PC-9 (cell line): ENCODE data around the gene ITPKB. TPM values are rescaled to one million over a fixed set of nuclear protein-coding genes. Genes with fewer than 3 reads are reported as not detected.

Experiments
- BruUV-seq: library from RNA; stranded (reverse); fragments of 400-500 nt; replicated peaks from 2 replicates; lab custom pipeline; 2021; lab: Mats Ljungman, UMichigan
- CTCF ChIA-PET: fragments of 300-600 bp; sonication (Branson Sonifier 250); formaldehyde crosslinking; loops from one replicate; lab custom pipeline; 2022; ENCODE audit warnings: antibody characterized with exemption; lab: Charles Lee
- POLR2A ChIA-PET: fragments of 300-600 bp; sonication (Branson Sonifier 250); formaldehyde crosslinking; loops from one replicate; lab custom pipeline; 2022; ENCODE audit warnings: antibody characterized with exemption; ENCODE audit not compliant: unreplicated experiment; lab: Charles Lee
- DNase-seq, 2 experiments: peaks; one replicate each; pipeline versions ENCODE4 v3.0.0 to v3.0.0-alpha.2; 2015 to 2022; ENCODE audit warnings: mixed read lengths in 1 of 2
- H2AFZ ChIP-seq: fragments of 200-600 bp; sonication (generic); 2 replicates; pipeline ENCODE4 v1.8.1; 2017; ENCODE audit warnings: antibody characterized with exemption
- H3F3A ChIP-seq: fragments of 200-600 bp; sonication (generic); 2 replicates; pipeline ENCODE4 v1.8.1; 2017; ENCODE audit warnings: antibody characterized with exemption, mild to moderate bottlenecking, low read depth; ENCODE audit not compliant: insufficient read depth
- H3K27ac ChIP-seq: fragments of 200-600 bp; sonication (generic); 2 replicates; pipeline ENCODE4 v1.6.1; 2016; ENCODE audit warnings: mixed run types
- H3K27me3 ChIP-seq: fragments of 200-600 bp; sonication (generic); 2 replicates; pipeline ENCODE4 v1.6.1; 2016; ENCODE audit warnings: low read depth, mixed run types; ENCODE audit not compliant: insufficient read depth
- H3K36me3 ChIP-seq: fragments of 200-600 bp; sonication (generic); 2 replicates; pipeline ENCODE4 v1.6.1; 2016; ENCODE audit warnings: low read depth, mixed run types
- H3K4me1 ChIP-seq: fragments of 200-600 bp; sonication (generic); replicated peaks from 2 replicates; pipeline ENCODE4 v1.6.1; 2016; ENCODE audit warnings: mixed run types; ENCODE audit not compliant: insufficient read depth
- H3K4me2 ChIP-seq: fragments of 200-600 bp; sonication (generic); 2 replicates; pipeline ENCODE4 v1.6.1; 2017; ENCODE audit warnings: mixed run types
- H3K4me3 ChIP-seq: fragments of 200-600 bp; sonication (generic); 2 replicates; pipeline ENCODE4 v1.6.1; 2016; ENCODE audit warnings: mixed run types
- H3K79me2 ChIP-seq: fragments of 200-600 bp; sonication (generic); 2 replicates; pipeline ENCODE4 v1.6.1; 2017; ENCODE audit warnings: low read depth, mixed run types
- H3K9me2 ChIP-seq: fragments of 200-600 bp; sonication (generic); 2 replicates; pipeline ENCODE4 v1.8.1; 2017; ENCODE audit warnings: mild to moderate bottlenecking; ENCODE audit not compliant: insufficient read depth
- H3K9me3 ChIP-seq: fragments of 200-600 bp; sonication (generic); 2 replicates; pipeline ENCODE4 v1.8.1; 2016; ENCODE audit warnings: low read depth; ENCODE audit not compliant: insufficient read depth
- H4K20me1 ChIP-seq: fragments of 200-600 bp; sonication (generic); 2 replicates; pipeline ENCODE4 v1.8.1; 2017; ENCODE audit not compliant: insufficient read depth
- CTCF ChIP-seq: fragments of 200-600 bp; sonication (generic); conservative IDR thresholded peaks from 2 replicates; pipeline ENCODE4 v1.6.1; 2017; ENCODE audit warnings: mixed run types, antibody characterized with exemption, mild to moderate bottlenecking, moderate library complexity
- EZH2 ChIP-seq: fragments of 200-600 bp; sonication (generic); IDR thresholded peaks from 2 replicates; pipeline ENCODE4 v1.8.0; 2017; ENCODE audit warnings: antibody characterized with exemption, low read depth
- intact Hi-C: fragments of 100-400 bp; cut with micrococcal nuclease; formaldehyde crosslinking; loops from one replicate; pipeline ENCODE4 v1.10.0; 2022; ENCODE audit not compliant: unreplicated experiment
- total RNA-seq: library from RNA; stranded (reverse); gene quantifications from 2 replicates; pipeline ENCODE4 v1.2.3, GENCODE V29; 2021

ITPKB gene
- total RNA-seq, 1 experiment from 2014 or later: 13.4 TPM

- ChIA-PET CTCF (no interaction called here), POLR2A (no interaction called here)
- no peak overlapping the region for H3K4me3 ChIP-seq
- no peaks in the 10 kb centered on the region for H3K79me2 ChIP-seq
- DNase-seq: no peak
- H4K20me1 ChIP-seq: 0 out of 2 replicates have a peak, but pooled peaks cover 3% of the 10 kb centered on the region
- no peaks in the 10 kb centered on the region for H3K4me1 ChIP-seq
- H2AFZ ChIP-seq: no peak overlapping the region
- BruUV-seq: no TSS peak
- H3K36me3 ChIP-seq: no peaks in the 10 kb centered on the region
- no peaks in the 10 kb centered on the region for H3F3A ChIP-seq
- intact Hi-C loops: no loop called here
- H3K4me2 ChIP-seq: no peak overlapping the region
- H3K27ac ChIP-seq: no peak overlapping the region
- no peak for TF ChIP-seq EZH2
- TF ChIP-seq CTCF: no peak
- H3K9me2 ChIP-seq: no peaks in the 10 kb centered on the region
- H3K9me3 ChIP-seq: no peaks in the 10 kb centered on the region
- peaks cover 69% of the 10 kb centered on the region for H3K27me3 ChIP-seq
Observed at GRCh38 chr1:226593541-226593940, 145.5 kb downstream of the ITPKB start.

GRCh38 chr1:226590614-226591013 lies 148.5 kb downstream of the ITPKB start:
- TF ChIP-seq CTCF: no peak
- no peak for TF ChIP-seq EZH2
- POLR2A ChIA-PET: no interaction called here
- no peaks in the 10 kb centered on the region for H3K4me1 ChIP-seq
- CTCF ChIA-PET: interaction anchor here (0.6 kb wide), 1 partner anchor 947 kb away, joined by 3 read pairs; no protein-coding TSS in a partner anchor
- intact Hi-C loops: no loop called here
- H3K36me3 ChIP-seq: no peaks in the 10 kb centered on the region
- no peaks in the 10 kb centered on the region for H3K9me2 ChIP-seq
- DNase-seq: no peak
- H3K9me3 ChIP-seq: no peaks in the 10 kb centered on the region
- no peaks in the 10 kb centered on the region for H3K79me2 ChIP-seq
- H3F3A ChIP-seq: no peaks in the 10 kb centered on the region
- H3K27me3 ChIP-seq: peaks cover 71% of the 10 kb centered on the region
- no peak overlapping the region for H3K4me2 ChIP-seq
- no peak overlapping the region for H2AFZ ChIP-seq
- H3K4me3 ChIP-seq: no peak overlapping the region
- no TSS peak for BruUV-seq
- 0 out of 2 replicates have a peak, but pooled peaks cover 3% of the 10 kb centered on the region for H4K20me1 ChIP-seq
- no peak overlapping the region for H3K27ac ChIP-seq

- H3K4me2 ChIP-seq: no peak overlapping the region
- H4K20me1 ChIP-seq: 0 out of 2 replicates have a peak, but pooled peaks cover 3% of the 10 kb centered on the region
- H3K27me3 ChIP-seq: peaks cover 63% of the 10 kb centered on the region
- no peaks in the 10 kb centered on the region for H3F3A ChIP-seq
- H3K36me3 ChIP-seq: no peaks in the 10 kb centered on the region
- no peak overlapping the region for H2AFZ ChIP-seq
- TF ChIP-seq EZH2 (no peak), CTCF (no peak)
- H3K9me2 ChIP-seq: no peaks in the 10 kb centered on the region
- CTCF ChIA-PET: no interaction called here
- H3K4me3 ChIP-seq: no peak overlapping the region
- no peaks in the 10 kb centered on the region for H3K79me2 ChIP-seq
- intact Hi-C loops: no loop called here
- H3K4me1 ChIP-seq: no peaks in the 10 kb centered on the region
- no peaks in the 10 kb centered on the region for H3K9me3 ChIP-seq
- BruUV-seq: no TSS peak
- POLR2A ChIA-PET: no interaction called here
- no peak for DNase-seq
- H3K27ac ChIP-seq: no peak overlapping the region
Observed at GRCh38 chr1:226589008-226589733, 149.9 kb downstream of the ITPKB start.
